Measurements from ENCODE around the gene HEG1.

DNA sequence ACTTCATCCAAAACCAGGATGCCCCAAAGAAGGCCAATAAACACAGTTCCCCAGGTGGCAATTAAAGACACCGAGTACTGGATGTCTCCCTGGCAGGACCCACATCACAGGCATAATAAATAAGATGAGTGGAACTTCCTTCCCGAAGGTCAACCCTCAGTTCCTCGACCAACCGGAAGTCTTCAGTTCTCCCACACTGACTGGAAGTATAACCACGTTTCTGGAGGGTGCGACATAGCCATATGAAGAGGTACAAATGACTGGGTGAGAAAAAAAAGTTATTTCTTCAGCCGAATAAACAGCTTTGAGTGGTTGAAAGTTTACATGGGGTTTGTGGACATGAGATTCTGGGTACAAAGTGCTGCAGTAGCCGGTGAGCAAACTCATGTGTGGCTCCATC lies 86.6 kb downstream of the HEG1 start:
- TF ChIP-seq YY1 (IDR thresholded peaks at IDR 0.05; ENCODE audit: low read depth) (no peak), ZBTB7A (IDR thresholded peaks at IDR 0.05; ENCODE audit: low read depth) (no peak), CEBPB (IDR thresholded peaks at IDR 0.05) (no peak), EP300 (IDR thresholded peaks at IDR 0.05; ENCODE audit: borderline replicate concordance) (no peak), CREB1 (IDR thresholded peaks at IDR 0.05; ENCODE audit: low read depth) (no peak), FOXM1 (IDR thresholded peaks at IDR 0.05; ENCODE audit: borderline replicate concordance, low read depth) (no peak), TAF1 (IDR thresholded peaks at IDR 0.05; ENCODE audit: low read depth) (no peak)
- TF ChIP-seq, protein P1, sequence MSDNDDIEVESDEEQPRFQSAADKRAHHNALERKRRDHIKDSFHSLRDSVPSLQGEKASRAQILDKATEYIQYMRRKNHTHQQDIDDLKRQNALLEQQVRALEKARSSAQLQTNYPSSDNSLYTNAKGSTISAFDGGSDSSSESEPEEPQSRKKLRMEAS (IDR thresholded peaks at IDR 0.05) = no peak
- TF ChIP-seq, protein P2, sequence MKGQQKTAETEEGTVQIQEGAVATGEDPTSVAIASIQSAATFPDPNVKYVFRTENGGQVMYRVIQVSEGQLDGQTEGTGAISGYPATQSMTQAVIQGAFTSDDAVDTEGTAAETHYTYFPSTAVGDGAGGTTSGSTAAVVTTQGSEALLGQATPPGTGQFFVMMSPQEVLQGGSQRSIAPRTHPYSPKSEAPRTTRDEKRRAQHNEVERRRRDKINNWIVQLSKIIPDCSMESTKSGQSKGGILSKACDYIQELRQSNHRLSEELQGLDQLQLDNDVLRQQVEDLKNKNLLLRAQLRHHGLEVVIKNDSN (IDR thresholded peaks at IDR 0.05) = no peak
- TF ChIP-seq, protein P3, sequence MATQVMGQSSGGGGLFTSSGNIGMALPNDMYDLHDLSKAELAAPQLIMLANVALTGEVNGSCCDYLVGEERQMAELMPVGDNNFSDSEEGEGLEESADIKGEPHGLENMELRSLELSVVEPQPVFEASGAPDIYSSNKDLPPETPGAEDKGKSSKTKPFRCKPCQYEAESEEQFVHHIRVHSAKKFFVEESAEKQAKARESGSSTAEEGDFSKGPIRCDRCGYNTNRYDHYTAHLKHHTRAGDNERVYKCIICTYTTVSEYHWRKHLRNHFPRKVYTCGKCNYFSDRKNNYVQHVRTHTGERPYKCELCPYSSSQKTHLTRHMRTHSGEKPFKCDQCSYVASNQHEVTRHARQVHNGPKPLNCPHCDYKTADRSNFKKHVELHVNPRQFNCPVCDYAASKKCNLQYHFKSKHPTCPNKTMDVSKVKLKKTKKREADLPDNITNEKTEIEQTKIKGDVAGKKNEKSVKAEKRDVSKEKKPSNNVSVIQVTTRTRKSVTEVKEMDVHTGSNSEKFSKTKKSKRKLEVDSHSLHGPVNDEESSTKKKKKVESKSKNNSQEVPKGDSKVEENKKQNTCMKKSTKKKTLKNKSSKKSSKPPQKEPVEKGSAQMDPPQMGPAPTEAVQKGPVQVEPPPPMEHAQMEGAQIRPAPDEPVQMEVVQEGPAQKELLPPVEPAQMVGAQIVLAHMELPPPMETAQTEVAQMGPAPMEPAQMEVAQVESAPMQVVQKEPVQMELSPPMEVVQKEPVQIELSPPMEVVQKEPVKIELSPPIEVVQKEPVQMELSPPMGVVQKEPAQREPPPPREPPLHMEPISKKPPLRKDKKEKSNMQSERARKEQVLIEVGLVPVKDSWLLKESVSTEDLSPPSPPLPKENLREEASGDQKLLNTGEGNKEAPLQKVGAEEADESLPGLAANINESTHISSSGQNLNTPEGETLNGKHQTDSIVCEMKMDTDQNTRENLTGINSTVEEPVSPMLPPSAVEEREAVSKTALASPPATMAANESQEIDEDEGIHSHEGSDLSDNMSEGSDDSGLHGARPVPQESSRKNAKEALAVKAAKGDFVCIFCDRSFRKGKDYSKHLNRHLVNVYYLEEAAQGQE (IDR thresholded peaks at IDR 0.05; ENCODE audit: low read depth) = no peak
